ENCODE measurements around the gene PSME2. TPM values are rescaled to one million over a fixed set of nuclear protein-coding genes. Genes with fewer than 3 reads are reported as not detected.

Gene PSME2
- total and polyA plus RNA-seq, 2 of the 13 experiments (the other 11 are each of a cell fraction or from before 2014, with no cell fraction given), result 332 to 716 TPM

- DNase-seq (ENCODE audit: low spot score), result peak; percentile 99
- FAIRE-seq, result peak; percentile 99
- peaks cover 57 to 68% of the 10 kb centered on the region in 2 experiments for H3K36me3 ChIP-seq (replicated peaks in 1 of 2; ENCODE audit: control insufficient read depth in 1 of 2, insufficient read depth in 2 of 2, low read length in 2 of 2)
- in situ Hi-C loops (cut with HindIII; ENCODE audit: extremely low pct_ligation_motif_present, low pct_unique_long_range_greater_than_20kb) (loop anchor here (5.0 kb wide), 1 partner anchor 104 kb away; no protein-coding TSS in a partner anchor), intact Hi-C loops (cut with micrococcal nuclease; ENCODE audit: unreplicated experiment) (loop anchor here (1.0 kb wide), 10 partner anchors 15 to 147 kb away; partner anchors contain the start of genes CHMP4A, EMC9, IPO4 and PCK2)
- H3K27me3 ChIP-seq (ENCODE audit: control insufficient read depth in 1 of 2, insufficient read depth in 2 of 2, low read length in 2 of 2), result no peaks in the 10 kb centered on the region; a peak in 1 of 5 replicates
- peak; percentile 92 for ATAC-seq
- H2AFZ ChIP-seq (ENCODE audit: low read length), result peak within 1 kb of the TSS; percentile 32
- peak within 1 kb of the TSS; percentile 98 for H3K4me2 ChIP-seq (ENCODE audit: low read depth, low read length)
- no peaks in the 10 kb centered on the region for H4K20me1 ChIP-seq (ENCODE audit: insufficient read depth, low read length)
- peaks cover 5% of the 10 kb centered on the region for H3K79me2 ChIP-seq (ENCODE audit: insufficient read depth, low read length)
- H3K9ac ChIP-seq (ENCODE audit: insufficient read depth, low read depth, low read length), result peak within 1 kb of the TSS; percentile 76
- peak within 1 kb of the TSS; percentile 50 to 78 (median 64) for H3K4me3 ChIP-seq (replicated peaks in 1 of 3; ENCODE audit: insufficient read depth in 1 of 3, low read depth in 2 of 3, low read length in 3 of 3)
- 3% methylated on average over 12 of the region's 12 CpGs for WGBS (ENCODE audit: low lambda C conversion rate)
- ChIA-PET POLR2A (interaction anchor here (0.8 to 11.8 kb wide), 42 partner anchors 9 to 1183 kb away, joined by 3 to 233 read pairs (median 8); partner anchors contain the start of genes ACIN1, C14orf119, CHMP4A and CIDEB), CTCF (ENCODE audit: low intra/inter-chr PET ratio, low total read pairs) (interaction anchor here (0.7 to 2.4 kb wide), 9 partner anchors 21 to 147 kb away, joined by 3 to 12 read pairs (median 6); partner anchors contain the start of genes DCAF11 and PSME1)
- no peaks in the 10 kb centered on the region for H3K9me3 ChIP-seq (ENCODE audit: low read length)
- peaks cover 28% of the 10 kb centered on the region for H3K4me1 ChIP-seq (ENCODE audit: insufficient read depth, low read length)
- H3K27ac ChIP-seq (ENCODE audit: extremely low read length, insufficient read depth, low read length), result peak within 1 kb of the TSS; percentile 62
- BruUV-seq (replicated peaks), result TSS peak; percentile 47
- peak; percentile 99 for TF ChIP-seq ZNF772 (CRISPR knock-in tag; IDR thresholded peaks at IDR 0.05)
- TF ChIP-seq ZNF337 (CRISPR knock-in tag; IDR thresholded peaks at IDR 0.05; ENCODE audit: borderline replicate concordance, low read depth), result 0 out of 2 replicates have a peak, but pooled peaks have one; percentile 78
- TF ChIP-seq, protein P1, sequence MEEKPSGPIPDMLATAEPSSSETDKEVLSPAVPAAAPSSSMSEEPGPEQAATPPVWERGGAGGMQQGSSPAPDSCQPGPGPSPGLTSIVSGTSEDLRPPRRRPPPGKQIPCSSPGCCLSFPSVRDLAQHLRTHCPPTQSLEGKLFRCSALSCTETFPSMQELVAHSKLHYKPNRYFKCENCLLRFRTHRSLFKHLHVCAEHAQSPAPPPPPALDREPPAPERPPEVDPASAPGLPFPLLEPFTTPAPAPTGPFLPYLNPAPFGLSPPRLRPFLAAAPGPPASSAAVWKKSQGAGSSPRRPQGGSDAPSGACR (CRISPR knock-in tag; IDR thresholded peaks at IDR 0.05), result peak; percentile 87
- TF ChIP-seq RFXAP (CRISPR knock-in tag; IDR thresholded peaks at IDR 0.05; ENCODE audit: borderline replicate concordance), result peak; percentile 94; the same call in 1 of the 2 replicates
- TF ChIP-seq ZBTB1 (CRISPR knock-in tag; IDR thresholded peaks at IDR 0.05; ENCODE audit: borderline replicate concordance), result peak; percentile 4; the same call in 1 of the 2 replicates
- TF ChIP-seq, protein P2, sequence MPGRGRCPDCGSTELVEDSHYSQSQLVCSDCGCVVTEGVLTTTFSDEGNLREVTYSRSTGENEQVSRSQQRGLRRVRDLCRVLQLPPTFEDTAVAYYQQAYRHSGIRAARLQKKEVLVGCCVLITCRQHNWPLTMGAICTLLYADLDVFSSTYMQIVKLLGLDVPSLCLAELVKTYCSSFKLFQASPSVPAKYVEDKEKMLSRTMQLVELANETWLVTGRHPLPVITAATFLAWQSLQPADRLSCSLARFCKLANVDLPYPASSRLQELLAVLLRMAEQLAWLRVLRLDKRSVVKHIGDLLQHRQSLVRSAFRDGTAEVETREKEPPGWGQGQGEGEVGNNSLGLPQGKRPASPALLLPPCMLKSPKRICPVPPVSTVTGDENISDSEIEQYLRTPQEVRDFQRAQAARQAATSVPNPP (CRISPR knock-in tag; IDR thresholded peaks at IDR 0.05), result peak; percentile 56; the same call in 1 of the 2 replicates
- peak; percentile 96 for TF ChIP-seq ZSCAN30 (CRISPR knock-in tag; IDR thresholded peaks at IDR 0.05)
- peak; percentile 87 for TF ChIP-seq NR2C2 (CRISPR knock-in tag; IDR thresholded peaks at IDR 0.05; ENCODE audit: borderline replicate concordance)
- TF ChIP-seq ARID2 (CRISPR knock-in tag; IDR thresholded peaks at IDR 0.05; ENCODE audit: borderline replicate concordance), result peak; percentile 82
- no peak for TF ChIP-seq MTA3 (CRISPR knock-in tag; IDR thresholded peaks at IDR 0.05)
- TF ChIP-seq AFF4 (CRISPR knock-in tag; IDR thresholded peaks at IDR 0.05), result no peak; the same call in 1 of the 2 replicates
- TF ChIP-seq ZKSCAN5 (CRISPR knock-in tag; IDR thresholded peaks at IDR 0.05), result no peak
- peak; percentile 81 for TF ChIP-seq TAF1 (CRISPR knock-in tag; IDR thresholded peaks at IDR 0.05)
- no peak for TF ChIP-seq ZNF577 (CRISPR knock-in tag; IDR thresholded peaks at IDR 0.05; ENCODE audit: borderline replicate concordance, low read depth)
- TF ChIP-seq HNF4A (CRISPR knock-in tag; IDR thresholded peaks at IDR 0.05), result peak; percentile 82
These were observed 14.7 kb upstream of the PSME2 start, which contains the start of gene IRF9 for GRCh38 chr14:24160850-24161804. TSS of gene IRF9 (plus strand) at chr14:24161265. CDS start at chr14:24162145, 880 bp downstream.
